ENCODE results near the gene PLCL2.

The PLCL2 gene

DNA sequence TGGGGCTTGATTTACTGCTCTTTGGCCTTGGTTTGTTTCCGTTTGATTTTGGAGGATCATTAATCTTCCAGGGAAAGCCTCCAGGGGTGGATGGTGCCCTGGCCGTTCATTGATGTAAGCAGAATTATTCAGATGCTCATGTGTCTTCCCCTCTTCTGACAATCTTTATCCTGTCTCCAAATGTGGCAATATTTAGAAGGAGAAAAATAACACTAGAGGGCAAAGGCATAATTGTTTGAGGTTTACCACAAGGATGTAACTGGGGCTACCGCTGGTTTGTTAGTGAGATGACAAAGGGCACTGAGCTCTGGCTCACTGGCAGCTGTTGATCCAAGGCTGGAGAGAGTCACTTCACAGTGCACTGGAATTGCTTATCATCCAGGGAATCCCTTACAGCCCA is 18.2 kb upstream of the PLCL2 start:
- Histone ChIP-seq H3K36me3 (no peaks in the 10 kb centered on the region), H3K9me3 (no peaks in the 10 kb centered on the region), H3K4me3 (no peak overlapping the region), H3K27ac (no peak overlapping the region), H3K4me1 (peaks cover 0 to 26% (median 9%) of the 10 kb centered on the region in 4 donors), H3K27me3 (no peaks in the 10 kb centered on the region)
- DNase-seq, result no peak
- TF ChIP-seq, protein P1, sequence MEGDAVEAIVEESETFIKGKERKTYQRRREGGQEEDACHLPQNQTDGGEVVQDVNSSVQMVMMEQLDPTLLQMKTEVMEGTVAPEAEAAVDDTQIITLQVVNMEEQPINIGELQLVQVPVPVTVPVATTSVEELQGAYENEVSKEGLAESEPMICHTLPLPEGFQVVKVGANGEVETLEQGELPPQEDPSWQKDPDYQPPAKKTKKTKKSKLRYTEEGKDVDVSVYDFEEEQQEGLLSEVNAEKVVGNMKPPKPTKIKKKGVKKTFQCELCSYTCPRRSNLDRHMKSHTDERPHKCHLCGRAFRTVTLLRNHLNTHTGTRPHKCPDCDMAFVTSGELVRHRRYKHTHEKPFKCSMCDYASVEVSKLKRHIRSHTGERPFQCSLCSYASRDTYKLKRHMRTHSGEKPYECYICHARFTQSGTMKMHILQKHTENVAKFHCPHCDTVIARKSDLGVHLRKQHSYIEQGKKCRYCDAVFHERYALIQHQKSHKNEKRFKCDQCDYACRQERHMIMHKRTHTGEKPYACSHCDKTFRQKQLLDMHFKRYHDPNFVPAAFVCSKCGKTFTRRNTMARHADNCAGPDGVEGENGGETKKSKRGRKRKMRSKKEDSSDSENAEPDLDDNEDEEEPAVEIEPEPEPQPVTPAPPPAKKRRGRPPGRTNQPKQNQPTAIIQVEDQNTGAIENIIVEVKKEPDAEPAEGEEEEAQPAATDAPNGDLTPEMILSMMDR (IDR thresholded peaks at IDR 0.05), result no peak
- intact Hi-C loops (cut with DNase I; ENCODE audit: low total_unique reads), result no loop called here

DNA sequence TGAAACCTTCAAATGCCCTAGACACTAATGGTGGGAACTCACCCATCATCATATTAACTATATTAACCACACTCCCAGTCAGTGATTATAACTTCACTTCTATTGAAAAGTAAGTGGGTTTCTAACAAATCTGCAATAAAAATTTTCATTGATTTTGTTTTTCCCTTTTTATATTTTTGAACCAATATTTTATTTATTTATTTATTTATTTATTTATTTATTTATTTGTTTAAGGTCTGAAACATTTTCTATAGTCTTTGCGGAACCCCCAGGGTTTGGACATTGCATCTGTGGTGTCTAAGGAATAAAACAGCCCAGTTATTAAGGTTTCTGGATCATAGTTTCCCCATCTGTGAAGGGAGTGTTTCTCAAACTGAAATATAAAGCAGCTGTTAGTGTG is 16.2 kb upstream of the PLCL2 start:
- DNase-seq, result no peak
- H3K4me1 ChIP-seq, result peaks cover 0 to 26% (median 9%) of the 10 kb centered on the region in 4 donors
- H3K27ac ChIP-seq, result no peak overlapping the region
- H3K36me3 ChIP-seq, result no peaks in the 10 kb centered on the region
- H3K4me3 ChIP-seq, result no peak overlapping the region
- no peaks in the 10 kb centered on the region for H3K9me3 ChIP-seq
- intact Hi-C loops (cut with DNase I; ENCODE audit: low total_unique reads), result no loop called here
- H3K27me3 ChIP-seq, result no peaks in the 10 kb centered on the region
- TF ChIP-seq, protein P1 (IDR thresholded peaks at IDR 0.05), result no peak

DNA sequence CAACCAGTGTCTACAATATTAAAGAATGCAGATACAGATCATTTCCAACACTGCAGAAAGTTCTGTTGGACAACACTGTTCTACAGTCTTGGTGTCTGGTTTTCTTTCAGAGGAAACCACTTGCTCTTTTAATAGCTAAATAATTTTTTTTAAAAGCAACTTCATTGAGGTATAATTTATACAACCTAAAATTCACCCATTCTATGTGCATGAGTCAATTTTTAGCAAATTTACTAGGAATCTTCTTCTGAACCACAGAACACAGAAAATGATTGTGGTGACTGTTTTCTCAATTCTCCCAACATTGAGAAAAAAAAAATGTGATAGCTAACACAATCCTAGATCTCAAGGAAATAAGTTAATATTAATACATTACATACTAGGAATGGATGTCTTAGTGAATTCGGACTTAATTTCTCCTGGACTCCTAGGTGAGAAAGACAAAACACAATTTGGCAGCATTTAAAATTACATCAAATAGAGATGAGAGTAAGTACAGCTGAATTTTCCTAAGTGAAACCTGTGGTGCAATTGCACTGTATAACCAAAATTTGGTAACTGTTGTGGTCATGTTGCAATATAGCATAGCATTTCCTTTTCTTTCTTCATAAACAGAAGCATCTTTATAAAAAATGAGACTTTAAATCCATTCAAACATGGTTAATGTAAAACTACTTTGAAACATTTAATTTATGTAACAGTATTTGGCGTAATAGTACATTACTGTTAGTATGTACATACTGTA is 15.3 kb upstream of the PLCL2 start:
- H3K4me1 ChIP-seq, result peaks cover 0 to 25% (median 8%) of the 10 kb centered on the region in 4 donors
- no peak overlapping the region for H3K27ac ChIP-seq
- H3K27me3 ChIP-seq, result no peaks in the 10 kb centered on the region
- DNase-seq, result no peak
- no peaks in the 10 kb centered on the region for H3K9me3 ChIP-seq
- intact Hi-C loops (cut with DNase I; ENCODE audit: low total_unique reads), result no loop called here
- no peak overlapping the region for H3K4me3 ChIP-seq
- H3K36me3 ChIP-seq, result no peaks in the 10 kb centered on the region
- TF ChIP-seq, protein P1 (IDR thresholded peaks at IDR 0.05), result no peak

DNA sequence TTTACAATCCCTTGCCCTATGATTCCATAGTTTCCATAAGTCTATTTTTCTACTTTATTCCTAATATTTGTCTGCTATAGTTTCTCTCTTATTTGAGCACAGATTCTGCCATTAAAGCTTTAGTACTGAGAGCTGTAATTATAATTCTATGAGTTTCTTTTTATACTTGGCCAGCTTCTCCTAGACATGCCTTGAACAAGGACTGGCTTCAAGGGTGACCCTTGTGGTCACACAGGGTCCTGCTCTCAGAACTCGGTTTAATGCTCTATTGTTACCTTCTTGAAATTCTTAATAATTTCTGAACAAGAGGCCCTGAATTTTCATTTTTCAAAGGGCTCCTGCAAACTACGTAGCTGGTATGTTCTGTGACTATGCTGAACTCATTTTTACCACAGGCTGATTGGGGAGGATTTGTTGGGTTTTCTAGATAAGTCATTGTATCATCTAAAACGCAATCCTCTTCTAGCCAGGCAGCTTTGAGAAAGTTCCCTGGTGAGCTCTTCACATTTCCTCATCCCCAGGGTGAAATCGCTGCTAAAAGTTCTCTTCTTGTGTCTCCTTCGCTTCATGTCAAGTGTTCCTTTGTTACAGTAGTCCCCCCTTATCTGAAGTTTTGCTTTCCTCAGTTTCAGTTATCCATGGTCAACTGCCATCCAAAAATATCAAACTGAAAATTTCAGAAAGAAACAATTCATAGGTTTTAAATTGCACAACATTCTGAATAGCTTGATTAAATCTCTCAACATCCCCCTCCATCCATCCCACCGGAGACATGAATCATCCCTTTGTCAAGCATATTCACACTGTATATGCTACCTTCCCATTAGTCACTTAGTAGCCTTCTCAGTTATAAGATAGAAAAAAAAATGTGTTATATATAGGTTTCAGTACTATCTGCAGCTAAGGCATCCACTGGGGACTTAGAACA is 12.6 kb upstream of the PLCL2 start:
- intact Hi-C loops (cut with DNase I; ENCODE audit: low total_unique reads), result no loop called here
- no peak overlapping the region for H3K4me3 ChIP-seq
- TF ChIP-seq, protein P1 (IDR thresholded peaks at IDR 0.05), result no peak
- H3K4me1 ChIP-seq, result no peaks in the 10 kb centered on the region
- H3K9me3 ChIP-seq, result no peaks in the 10 kb centered on the region
- no peaks in the 10 kb centered on the region for H3K27me3 ChIP-seq
- no peak for DNase-seq
- no peak overlapping the region for H3K27ac ChIP-seq
- H3K36me3 ChIP-seq, result no peaks in the 10 kb centered on the region

DNA sequence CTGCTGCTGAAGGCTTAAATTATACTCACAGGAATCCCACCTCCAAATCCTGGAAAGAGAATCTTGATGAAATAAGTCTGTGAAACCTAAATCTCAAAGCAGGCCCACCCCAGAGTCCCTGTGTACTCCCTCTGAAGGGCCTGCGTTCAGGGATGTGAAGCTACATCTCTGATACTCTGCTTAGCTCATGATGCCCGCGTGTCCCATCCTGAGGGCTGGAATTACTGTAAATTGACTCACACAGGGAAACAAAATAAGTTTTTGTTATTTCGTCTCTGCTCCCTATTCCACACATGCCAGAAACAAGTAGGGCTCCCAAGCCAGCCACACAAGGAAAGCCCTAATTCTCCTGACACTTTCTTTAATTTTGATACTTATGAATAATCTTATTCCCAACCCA is 10.9 kb upstream of the PLCL2 start:
- Histone ChIP-seq H3K4me3 (no peak overlapping the region), H3K36me3 (no peaks in the 10 kb centered on the region), H3K9me3 (no peaks in the 10 kb centered on the region), H3K27me3 (no peaks in the 10 kb centered on the region), H3K27ac (no peak overlapping the region), H3K4me1 (no peaks in the 10 kb centered on the region)
- TF ChIP-seq, protein P1 (IDR thresholded peaks at IDR 0.05), result no peak
- no peak for DNase-seq
- intact Hi-C loops (cut with DNase I; ENCODE audit: low total_unique reads), result no loop called here

Data from tibial artery (tissue), 4 donors.